Activated CD4-positive, alpha-beta T cell treated with anti-CD3 and anti-CD28 coated beads, Interleukin-10, Interleukin-2, amounts not matched to agents 100 ng/mL and 50 ng/mL, durations not matched to agents 16 hours and 8 hours (primary cell): ENCODE results near the gene IGF1R.
A peak's percentile ranks its signal among the peaks of the same experiment; 100 is the strongest.
"Not testable (repeated sequence)": the region's sequence is repeated elsewhere in the genome, so short reads cannot be mapped to it uniquely, and the experiment has no call there.

Experiments used
- DNase-seq: peaks from one replicate; pipeline ENCODE4 v3.0.0-alpha.2; 2020

IGF1R gene

GRCh38 chr15:98647774-98648653, at the start of gene IGF1R:
Gene IGF1R (plus strand): TSS chr15:98648539. CDS start chr15:98649582, 1,043 bp downstream.
- peak; percentile 89 for DNase-seq

GRCh38 chr15:98599909-98600691, 48.2 kb upstream of the IGF1R start:
- peak; percentile 52 for DNase-seq

DNA sequence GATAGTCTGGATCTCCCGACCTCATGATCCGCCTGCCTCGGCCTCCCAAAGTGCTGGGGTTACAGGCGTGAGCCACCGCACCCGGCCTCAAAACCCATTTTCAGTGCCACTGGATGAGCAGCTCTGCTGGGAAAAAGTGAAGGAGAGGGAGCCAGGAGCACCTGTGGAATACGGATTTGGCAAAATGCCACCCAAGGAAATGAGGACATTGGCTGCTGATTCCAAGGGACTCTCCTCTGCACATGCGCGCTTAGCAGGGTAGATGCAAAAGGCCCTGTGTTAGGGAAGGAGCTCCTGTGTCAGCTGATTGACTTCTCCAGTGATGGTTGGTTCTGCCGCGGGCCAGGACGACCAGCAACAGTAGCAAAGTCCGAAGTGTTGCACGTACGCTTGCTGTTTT, 43.4 kb upstream of the IGF1R start:
- no peak for DNase-seq

- no peak for DNase-seq
These were observed 39.0 kb upstream of the IGF1R start for GRCh38 chr15:98609144-98609852.

DNA sequence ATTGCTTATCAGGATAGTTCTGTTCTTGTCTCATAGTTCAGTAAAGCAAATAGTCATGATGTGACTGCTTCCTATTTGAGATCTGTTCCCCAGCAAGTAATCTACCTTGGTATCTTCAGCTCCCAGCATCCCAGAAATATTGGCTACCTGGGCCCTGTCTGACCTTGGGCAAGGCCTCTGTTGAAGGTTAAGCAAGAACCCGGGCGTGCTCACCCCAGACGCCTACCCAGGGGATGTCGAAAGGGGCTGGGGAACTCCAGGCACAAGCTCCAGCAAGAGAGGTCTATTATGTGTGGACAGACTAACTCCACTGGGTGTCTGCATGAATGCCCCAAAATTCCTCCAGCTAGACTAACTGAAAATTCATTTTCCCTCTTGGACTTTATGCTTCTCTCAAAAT, 37.3 kb upstream of the IGF1R start:
- no peak for DNase-seq

- DNase-seq: no peak
These were observed 36.5 kb upstream of the IGF1R start for GRCh38 chr15:98611808-98612207.

DNA sequence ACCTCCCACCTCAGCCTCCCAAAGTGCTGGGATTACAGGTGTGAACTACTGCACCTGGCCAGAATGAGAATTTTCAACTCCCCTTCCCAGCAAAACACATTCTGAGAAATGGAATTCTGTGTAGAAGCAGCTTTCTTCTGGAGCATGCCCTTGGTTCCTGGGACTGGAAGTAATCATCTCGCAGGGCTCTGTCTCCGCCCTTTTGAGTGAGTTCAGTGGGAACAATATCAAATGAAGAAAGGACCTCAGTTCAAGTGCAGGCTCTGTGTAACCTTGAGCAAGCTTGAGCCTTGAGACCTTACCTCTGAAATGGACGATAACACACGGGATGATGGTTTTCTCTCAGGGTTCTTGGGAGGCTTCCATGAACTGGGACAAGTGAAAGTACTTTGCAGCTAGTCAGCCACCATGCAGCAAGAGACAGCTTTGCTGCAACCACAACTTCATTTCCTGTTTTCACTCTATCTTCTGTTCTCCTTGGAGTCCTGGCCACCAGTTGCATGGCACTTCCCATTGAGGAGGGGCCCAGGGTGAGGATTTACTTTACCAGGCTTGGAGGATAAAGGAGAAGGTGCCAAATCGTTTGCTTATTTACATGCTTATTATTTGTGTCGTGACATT, 35.7 kb upstream of the IGF1R start:
- no peak for DNase-seq

GRCh38 chr15:98614681-98615080, 33.7 kb upstream of the IGF1R start:
- DNase-seq: no peak

- DNase-seq: no peak
These were observed 31.9 kb upstream of the IGF1R start for GRCh38 chr15:98616397-98616796.

GRCh38 chr15:98617328-98617980, 30.9 kb upstream of the IGF1R start:
- no peak for DNase-seq

- not testable (repeated sequence) for DNase-seq
These were observed 29.8 kb upstream of the IGF1R start for GRCh38 chr15:98618576-98618975.

GRCh38 chr15:98620020-98620419, 28.3 kb upstream of the IGF1R start:
- DNase-seq: no peak

DNA sequence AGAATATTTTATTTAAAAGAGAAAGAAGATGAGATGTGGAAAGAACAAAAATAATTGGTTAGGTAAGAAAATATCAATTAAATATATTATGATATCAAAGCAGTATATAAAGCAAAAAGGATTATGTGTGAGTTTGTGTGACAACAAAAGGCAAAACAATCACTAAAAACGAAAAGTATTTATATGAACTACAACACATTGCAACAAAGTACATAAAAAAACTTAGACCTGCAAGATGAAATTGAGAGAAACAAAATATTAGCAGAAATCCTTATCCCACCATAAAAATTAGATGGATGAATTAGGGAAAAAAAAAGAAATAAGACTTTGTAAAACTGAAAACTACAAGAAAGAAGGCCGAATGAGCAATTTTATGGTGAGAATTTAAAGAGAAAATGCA, 27.3 kb upstream of the IGF1R start:
- DNase-seq: no peak

DNA sequence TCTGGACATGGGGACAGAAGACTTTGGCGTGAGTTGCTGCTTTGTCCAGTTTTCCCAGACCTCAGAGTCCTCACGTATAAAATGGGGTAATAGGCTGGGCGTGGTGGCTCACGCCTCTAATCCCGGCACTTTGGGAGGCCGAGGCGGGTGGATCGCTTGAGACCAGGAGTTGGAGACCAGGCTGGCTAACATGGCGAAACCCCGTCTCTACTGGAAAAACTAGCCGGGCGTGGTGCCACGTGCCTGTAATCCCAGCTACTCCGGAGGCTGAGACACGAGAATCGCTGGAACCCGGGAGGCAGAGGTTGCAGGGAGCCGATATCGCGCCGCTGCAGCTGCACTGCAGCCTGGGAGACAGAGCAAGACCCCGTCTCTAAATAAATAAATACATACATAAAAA, 22.7 kb upstream of the IGF1R start:
- no peak for DNase-seq

GRCh38 chr15:98626153-98626552, 22.2 kb upstream of the IGF1R start:
- no peak for DNase-seq

DNA sequence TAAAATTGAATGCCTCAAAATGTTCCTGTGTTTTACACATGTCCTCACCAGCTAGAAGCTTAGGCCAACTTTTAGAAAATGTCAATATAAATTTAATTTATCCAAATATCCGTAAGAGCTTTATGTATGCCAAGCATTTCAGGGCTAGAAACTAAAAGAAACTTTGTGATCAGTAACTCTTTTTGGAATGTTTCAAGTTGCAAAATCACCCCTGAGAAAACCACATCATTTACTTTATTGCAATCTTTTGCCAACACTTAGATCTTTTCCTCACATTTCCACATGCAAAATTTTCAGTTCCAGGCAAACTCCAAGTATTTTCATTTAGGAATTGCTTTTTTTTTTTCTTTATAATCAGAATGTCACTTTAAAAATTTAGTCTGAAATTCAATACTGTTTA, 20.1 kb upstream of the IGF1R start:
- no peak for DNase-seq

- no peak for DNase-seq
These were observed 12.5 kb upstream of the IGF1R start for GRCh38 chr15:98635848-98636247.

GRCh38 chr15:98643115-98643514, 5.2 kb upstream of the IGF1R start:
- DNase-seq: no peak

DNA sequence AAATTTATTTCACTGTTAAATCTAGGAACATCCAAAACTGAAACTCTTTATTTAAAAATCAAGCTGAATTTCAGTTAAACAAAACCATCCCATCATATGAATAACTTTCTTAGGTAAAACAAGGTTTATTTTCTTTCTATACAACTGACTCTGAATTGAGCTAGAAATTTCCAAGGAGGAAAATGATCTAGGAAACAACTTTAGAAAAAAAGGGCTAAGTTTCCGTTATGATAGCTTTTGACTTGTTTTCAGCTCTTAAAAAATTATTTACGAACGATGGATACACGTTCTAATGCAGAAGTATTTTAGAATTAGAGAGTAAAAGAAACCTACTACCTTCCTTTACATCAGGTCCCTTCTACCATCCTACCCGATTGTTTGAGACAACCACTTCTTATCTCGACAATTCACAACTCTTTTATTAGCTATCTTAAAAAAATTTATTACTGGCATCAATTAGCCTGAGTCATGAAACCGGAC, 1.8 kb upstream of the IGF1R start:
- DNase-seq: no peak

GRCh38 chr15:98647026-98647773, 1.1 kb upstream of the IGF1R start:
- peak; percentile 66 for DNase-seq

DNA sequence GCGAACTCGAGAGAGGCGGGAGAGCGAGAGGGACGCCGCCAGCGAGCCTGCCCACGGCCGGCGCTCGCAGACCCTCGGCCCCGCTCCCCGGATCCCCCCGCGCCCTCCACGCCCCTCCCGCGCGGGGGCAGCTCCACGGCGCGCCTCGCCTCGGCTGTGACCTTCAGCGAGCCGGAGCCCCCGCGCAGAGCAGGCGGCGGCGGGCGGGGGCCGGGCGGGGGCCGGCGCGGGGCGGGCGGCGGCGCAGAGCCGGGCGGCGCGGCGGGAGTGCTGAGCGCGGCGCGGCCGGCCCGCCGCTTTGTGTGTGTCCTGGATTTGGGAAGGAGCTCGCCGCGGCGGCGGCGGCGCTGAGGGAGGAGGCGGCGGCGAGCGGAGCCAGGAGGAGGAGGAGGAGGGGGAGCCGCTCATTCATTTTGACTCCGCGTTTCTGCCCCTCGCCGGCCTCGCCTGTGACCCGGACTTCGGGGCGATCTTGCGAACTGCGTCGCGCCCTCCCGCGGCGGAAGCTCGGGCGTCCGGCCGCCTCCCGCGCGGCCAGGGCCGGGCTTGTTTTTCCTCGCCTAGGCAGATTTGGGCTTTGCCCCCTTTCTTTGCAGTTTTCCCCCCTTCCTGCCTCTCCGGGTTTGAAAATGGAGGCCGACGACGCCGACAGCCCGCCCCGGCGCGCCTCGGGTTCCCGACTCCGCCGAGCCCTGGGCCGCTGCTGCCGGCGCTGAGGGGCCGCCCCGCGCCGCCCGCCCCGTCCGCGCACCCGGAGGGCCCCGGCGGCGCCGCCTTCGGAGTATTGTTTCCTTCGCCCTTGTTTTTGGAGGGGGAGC, 524 bp downstream of the IGF1R start:
- DNase-seq: peak; percentile 38
